H1 (cell line): ENCODE measurements around the gene CSAD. TPM values are rescaled to one million over a fixed set of nuclear protein-coding genes. Genes with fewer than 3 reads are reported as not detected.

ENCODE experiments used
- BACH1 ChIP-seq: IDR thresholded peaks from 2 replicates; pipeline ENCODE4 v1.6.1; 2012; ENCODE audit warnings: low read length, improper control_type of control experiment
- CEBPB ChIP-seq: IDR thresholded peaks from 2 replicates; pipeline ENCODE4 v1.6.1; 2012; ENCODE audit warnings: low read depth, low read length
- CTCF ChIP-seq, 3 experiments: IDR thresholded peaks; 1 replicate in 2 of 3; 2 replicates in 1 of 3; pipeline versions ENCODE4 v1.5.1 to v1.6.1; 2011; ENCODE audit warnings: low read length in 3 of 3, mild to moderate bottlenecking in 3 of 3, inconsistent platforms in 2 of 3, low read depth in 1 of 3, moderate library complexity in 1 of 3; ENCODE audit not compliant: insufficient read depth in 1 of 3; ENCODE audit errors: control extremely low read depth in 1 of 3
- EP300 ChIP-seq, 2 experiments: IDR thresholded peaks; 1 replicate in 1 of 2; 2 replicates in 1 of 2; pipeline ENCODE4 v1.6.1; 2011 to 2012; ENCODE audit warnings: low read depth in 2 of 2, low read length in 2 of 2, mild to moderate bottlenecking in 2 of 2, borderline replicate concordance in 1 of 2, inconsistent platforms in 1 of 2, moderate library complexity in 1 of 2
- GABPA ChIP-seq: IDR thresholded peaks from 2 replicates; pipeline ENCODE4 v1.6.1; 2011; ENCODE audit warnings: mild to moderate bottlenecking, low read length, moderate library complexity, borderline replicate concordance; ENCODE audit not compliant: insufficient read depth
- HDAC6 ChIP-seq: IDR thresholded peaks from one replicate; pipeline ENCODE4 v1.7.1; 2012; ENCODE audit warnings: low read depth, mild to moderate bottlenecking, inconsistent platforms, low read length, moderate library complexity
- JUND ChIP-seq: IDR thresholded peaks from 2 replicates; pipeline ENCODE4 v1.6.1; 2011; ENCODE audit warnings: mild to moderate bottlenecking, improper control_type of control experiment, low read length
- SP4 ChIP-seq: IDR thresholded peaks from 2 replicates; pipeline ENCODE4 v1.6.1; 2012; ENCODE audit warnings: low read length, inconsistent platforms
- USF2 ChIP-seq: IDR thresholded peaks from 2 replicates; pipeline ENCODE4 v1.6.1; 2011; ENCODE audit warnings: low read length, improper control_type of control experiment
- polyA plus RNA-seq, 7 experiments: library from polyadenylated mRNA; depleted of rRNA in 3 of 7; stranded (reverse) in 5 of 7; unstranded in 2 of 7; fragments of >200 nt in 5 of 7; fragments of 200-250 nt in 2 of 7; gene quantifications; 1 replicate in 5 of 7; 2 replicates in 1 of 7; 4 replicates in 1 of 7; pipeline versions ENCODE4 v1.2.1 to v1.2.3, GENCODE V29; 2011 to 2013; ENCODE audit warnings: missing spikeins in 2 of 7, mixed read lengths in 2 of 7
- total RNA-seq: library from RNA; stranded (reverse); fragmentation: NEBNext Ultra II Directional; extraction: Animal tissue kit (Norgen Biotek cat#: 25700); gene quantifications from 2 replicates; pipeline ENCODE4 v1.2.1, GENCODE V29; 2021
- TF ChIP-seq, protein P1 (sequence below): IDR thresholded peaks from 2 replicates; pipeline ENCODE4 v1.6.1; 2011; ENCODE audit warnings: low read depth, mild to moderate bottlenecking, low read length; ENCODE audit not compliant: insufficient read depth
- TF ChIP-seq, protein P2 (sequence below): IDR thresholded peaks from 2 replicates; pipeline ENCODE4 v1.6.1; 2012; ENCODE audit warnings: inconsistent platforms

The CSAD gene
- total and polyA plus RNA-seq, 2 of the 8 experiments (the other 6 are each of a cell fraction or from before 2014, with no cell fraction given): 8.8 to 11.3 TPM

DNA sequence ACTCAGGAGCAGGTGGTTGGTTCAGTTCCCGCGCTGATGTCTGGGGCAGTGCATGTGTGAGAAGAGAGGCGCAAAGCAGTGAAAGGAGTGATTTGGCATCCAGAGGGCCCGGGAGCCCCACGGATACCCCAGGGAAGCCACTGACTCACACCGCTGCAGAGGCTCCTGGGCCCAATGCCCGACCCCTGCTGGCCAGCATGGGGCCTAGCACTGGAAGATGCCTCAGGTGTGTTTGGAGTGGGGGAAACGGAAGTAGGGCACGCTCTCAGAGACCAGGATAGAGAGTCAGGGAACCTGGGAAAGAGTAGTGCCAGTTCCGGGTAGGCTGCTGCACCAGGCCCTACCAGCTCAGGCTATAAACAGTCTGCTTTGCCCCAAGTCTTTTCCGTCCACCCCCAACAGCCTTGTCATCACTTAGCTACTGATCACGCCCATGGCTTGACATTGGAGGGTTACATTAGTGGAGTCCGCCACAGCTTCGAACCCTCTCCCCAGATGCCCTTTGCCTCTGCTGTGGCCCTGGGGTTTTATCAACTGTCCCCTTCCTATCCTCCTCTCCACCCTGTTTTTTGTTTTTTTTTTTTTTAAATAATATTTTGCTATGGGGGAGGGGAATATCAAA lies 9.5 kb upstream of the CSAD start (continued):
- TF ChIP-seq JUND (peak; percentile 74), BACH1 (0 out of 2 replicates have a peak, but pooled peaks have one; percentile 7), USF2 (no peak), SP4 (no peak), GABPA (peak; percentile 45; the same call in 1 of the 2 replicates), CTCF (IDR thresholded peaks at IDR 0.05; ENCODE audit: control extremely low read depth in 1 of 3, insufficient read depth in 1 of 3, low read depth in 1 of 3, low read length in 3 of 3) (peak; percentile 86 to 97 (median 89)), HDAC6 (no peak), EP300 (IDR thresholded peaks at IDR 0.05; ENCODE audit: borderline replicate concordance in 1 of 2, low read depth in 2 of 2, low read length in 2 of 2) (no peak), CEBPB (no peak)
- TF ChIP-seq, protein P1, sequence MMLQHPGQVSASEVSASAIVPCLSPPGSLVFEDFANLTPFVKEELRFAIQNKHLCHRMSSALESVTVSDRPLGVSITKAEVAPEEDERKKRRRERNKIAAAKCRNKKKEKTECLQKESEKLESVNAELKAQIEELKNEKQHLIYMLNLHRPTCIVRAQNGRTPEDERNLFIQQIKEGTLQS: no peak
- TF ChIP-seq, protein P2, sequence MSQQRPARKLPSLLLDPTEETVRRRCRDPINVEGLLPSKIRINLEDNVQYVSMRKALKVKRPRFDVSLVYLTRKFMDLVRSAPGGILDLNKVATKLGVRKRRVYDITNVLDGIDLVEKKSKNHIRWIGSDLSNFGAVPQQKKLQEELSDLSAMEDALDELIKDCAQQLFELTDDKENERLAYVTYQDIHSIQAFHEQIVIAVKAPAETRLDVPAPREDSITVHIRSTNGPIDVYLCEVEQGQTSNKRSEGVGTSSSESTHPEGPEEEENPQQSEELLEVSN: 0 out of 2 replicates have a peak, but pooled peaks have one; percentile 20
